Lower leg skin (tissue), 4 donors: ENCODE measurements around the gene SORBS2. TPM values are rescaled to one million over a fixed set of nuclear protein-coding genes. Genes with fewer than 3 reads are reported as not detected.

Experiments used
- DNase-seq, 2 donors: peaks; one replicate each; pipeline ENCODE4 v3.0.0-alpha.2; 2019; ENCODE audit warnings: low spot score in 2 of 2
- H3K4me3 ChIP-seq: fragments of 200-600 bp; sonication (generic); 2 replicates; pipeline ENCODE4 v1.5.1; 2017; ENCODE audit warnings: mild to moderate bottlenecking, low read depth; ENCODE audit not compliant: poor library complexity, severe bottlenecking
- CTCF ChIP-seq, 3 donors: fragments of 450-650 bp; IDR thresholded peaks; one replicate each; pipeline ENCODE4 v1.5.1; 2016; ENCODE audit warnings: antibody characterized with exemption in 3 of 3, mild to moderate bottlenecking in 3 of 3, moderate library complexity in 2 of 3
- POLR2A ChIP-seq, 2 donors: fragments of 450-650 bp; IDR thresholded peaks; one replicate each; pipeline ENCODE4 v1.6.1; 2016 to 2017; ENCODE audit warnings: antibody characterized with exemption in 2 of 2, mild to moderate bottlenecking in 1 of 2, moderate library complexity in 1 of 2
- WGBS, 2 donors: methylation state at CpG; one replicate each; pipeline ENCODE4 v1.1.5; 2018; 5-methylcytosine and 5-hydroxymethylcytosine counted together
- intact Hi-C: fragments of 100-400 bp; cut with DNase I; formaldehyde crosslinking; loops from one replicate; pipeline ENCODE4 v1.15.0; 2023; ENCODE audit warnings: low total_unique reads
- total RNA-seq, 4 donors: library from RNA; depleted of rRNA; stranded (reverse); fragments of >200 nt; gene quantifications; one replicate each; pipeline ENCODE4 v1.1.0, GENCODE V29; 2016

Gene SORBS2
- total RNA-seq, 4 donors from 2014 or later = 10.5 to 34.7 (median 20.6) TPM

GRCh38 chr4:185840201-185840600 is 28.2 kb upstream of the SORBS2 start:
- no peak overlapping the region for H3K4me3 ChIP-seq
- 91 to 93% methylated on average over 2 of the region's 2 CpGs for WGBS, 2 donors
- intact Hi-C loops = no loop called here
- no peak for TF ChIP-seq CTCF (IDR thresholded peaks at IDR 0.05)
- no peak for TF ChIP-seq POLR2A (IDR thresholded peaks at IDR 0.05)
- DNase-seq = no peak

GRCh38 chr4:185839770-185840169 is 27.8 kb upstream of the SORBS2 start:
- no peak for TF ChIP-seq CTCF (IDR thresholded peaks at IDR 0.05)
- TF ChIP-seq POLR2A (IDR thresholded peaks at IDR 0.05) = no peak
- 81 to 82% methylated on average over 6 of the region's 6 CpGs for WGBS, 2 donors
- intact Hi-C loops = no loop called here
- DNase-seq = no peak
- H3K4me3 ChIP-seq = no peak overlapping the region

GRCh38 chr4:185839194-185839712 is 27.3 kb upstream of the SORBS2 start:
- 17 to 32% methylated on average over 9 of the region's 9 CpGs for WGBS, 2 donors
- no peak overlapping the region for H3K4me3 ChIP-seq
- DNase-seq = peak in 1 of 2 donors; percentile 34
- intact Hi-C loops = no loop called here
- no peak for TF ChIP-seq CTCF (IDR thresholded peaks at IDR 0.05)

DNA sequence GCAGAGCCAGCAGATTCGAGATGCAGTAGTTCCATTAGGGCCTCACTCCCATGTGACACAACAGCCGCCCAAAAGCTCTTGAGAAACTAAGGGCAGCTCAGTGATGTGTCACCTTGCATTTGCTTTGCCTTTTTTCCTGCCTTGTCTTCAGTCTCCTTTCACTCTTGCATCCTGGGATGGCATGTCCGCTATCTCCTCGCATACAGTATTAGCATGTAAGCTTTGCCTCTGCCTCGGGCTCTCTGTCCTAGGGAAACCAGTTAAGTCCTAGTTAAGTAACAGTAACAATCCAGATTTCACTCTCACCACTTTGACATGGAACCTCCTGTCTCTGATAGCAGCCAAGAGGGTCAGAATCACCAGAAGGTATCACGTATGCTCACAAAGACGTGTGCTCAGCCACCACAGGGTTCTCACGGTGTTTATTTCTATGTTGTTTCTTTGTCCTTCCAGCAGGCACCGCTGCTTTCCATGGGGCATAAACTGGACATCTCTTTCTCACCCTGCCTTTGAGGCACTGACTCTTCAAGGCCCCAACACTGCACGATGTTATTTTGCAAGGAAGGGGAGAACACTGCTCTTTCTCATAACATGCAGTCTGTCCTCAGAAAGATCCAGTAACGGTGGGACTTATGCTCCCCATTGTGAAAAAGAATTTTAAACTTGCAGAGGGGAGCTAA is 26.7 kb upstream of the SORBS2 start:
- no peak overlapping the region for H3K4me3 ChIP-seq
- no peak for TF ChIP-seq POLR2A (IDR thresholded peaks at IDR 0.05)
- TF ChIP-seq CTCF (IDR thresholded peaks at IDR 0.05) = no peak
- intact Hi-C loops = no loop called here
- DNase-seq = no peak
- 77% methylated on average over 11 of the region's 11 CpGs for WGBS, 2 donors

GRCh38 chr4:185838104-185838452 is 26.1 kb upstream of the SORBS2 start:
- TF ChIP-seq CTCF (IDR thresholded peaks at IDR 0.05) = no peak
- TF ChIP-seq POLR2A (IDR thresholded peaks at IDR 0.05) = no peak
- H3K4me3 ChIP-seq = no peak overlapping the region
- WGBS, 2 donors = 91% methylated on average over 8 of the region's 8 CpGs
- DNase-seq = no peak
- intact Hi-C loops = no loop called here
